ENCODE results near the gene CD52. TPM values are rescaled to one million over a fixed set of nuclear protein-coding genes. Genes with fewer than 3 reads are reported as not detected.
"Not testable (repeated sequence)": the region's sequence is repeated elsewhere in the genome, so short reads cannot be mapped to it uniquely, and the experiment has no call there.

Gene CD52
- total RNA-seq, 1 experiment from 2014 or later, result not detected

- no peak for DNase-seq
- H3K9me3 ChIP-seq, result no peaks in the 10 kb centered on the region
- no peaks in the 10 kb centered on the region for H3K36me3 ChIP-seq
- no peaks in the 10 kb centered on the region for H3K27me3 ChIP-seq
- no peak overlapping the region for H3K4me3 ChIP-seq
Observed at GRCh38 chr1:26314501-26314900, 3.3 kb upstream of the CD52 start.

GRCh38 chr1:26315874-26316850, 1.6 kb upstream of the CD52 start:
- no peaks in the 10 kb centered on the region for H3K9me3 ChIP-seq
- H3K36me3 ChIP-seq, result no peaks in the 10 kb centered on the region
- H3K4me3 ChIP-seq, result no peak overlapping the region
- no peak for DNase-seq
- H3K27me3 ChIP-seq, result no peaks in the 10 kb centered on the region

DNA sequence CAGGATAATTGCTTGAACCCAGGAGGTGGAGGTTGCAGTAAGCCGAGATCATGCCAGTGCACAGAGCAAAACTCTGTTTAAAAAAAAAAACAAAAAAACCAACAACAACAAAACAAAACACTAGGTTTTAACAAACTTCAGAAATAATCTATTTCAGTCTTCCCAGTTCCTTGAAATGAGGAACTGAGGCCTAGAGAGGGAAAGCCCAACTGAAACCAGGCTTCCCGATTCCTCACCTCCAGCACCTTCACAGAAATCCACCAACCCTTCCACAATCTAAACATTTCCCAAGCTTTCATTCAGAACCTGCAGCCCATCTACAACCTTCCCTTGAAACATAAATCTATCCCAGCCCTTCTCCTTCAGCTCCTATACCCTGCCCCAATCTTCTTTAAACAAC, 612 bp upstream of the CD52 start:
- no peak for DNase-seq
- Histone ChIP-seq H3K4me3 (no peak overlapping the region), H3K9me3 (no peaks in the 10 kb centered on the region), H3K27me3 (no peaks in the 10 kb centered on the region), H3K36me3 (no peaks in the 10 kb centered on the region)

DNA sequence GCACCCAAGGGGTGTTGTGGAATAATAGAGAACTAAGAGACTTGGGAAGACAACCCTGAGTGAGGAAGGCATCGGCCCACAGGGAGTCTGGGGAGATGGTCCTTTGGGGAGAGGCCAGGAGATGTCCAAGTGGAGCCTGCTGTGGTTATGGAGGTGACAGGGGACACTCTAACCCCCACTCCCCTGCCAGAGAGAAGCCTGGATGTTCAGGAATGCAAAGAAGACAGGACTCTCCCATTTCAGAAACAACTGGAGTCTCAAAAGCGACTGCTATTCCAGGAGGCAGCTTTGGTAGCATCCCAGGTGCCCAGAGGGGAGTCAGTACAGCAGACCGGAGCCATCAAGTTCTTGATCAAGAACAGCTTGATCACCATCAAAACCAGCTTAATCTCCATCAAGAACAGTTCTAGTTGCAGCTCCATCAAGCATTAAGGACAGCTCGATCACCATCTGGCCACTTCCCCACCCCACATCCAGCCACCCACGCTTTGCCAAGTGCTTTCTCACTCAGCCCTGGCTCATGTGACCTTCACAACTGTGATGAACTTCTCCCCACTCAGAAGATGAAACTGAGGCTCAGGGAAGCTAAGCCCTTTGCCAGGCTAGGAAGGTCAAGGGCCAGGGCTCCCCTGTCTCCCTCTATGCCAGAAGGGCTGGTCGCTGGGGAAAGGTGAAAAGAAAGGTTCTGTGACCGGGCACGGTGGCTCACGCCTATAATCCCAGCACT, 743 bp downstream of the CD52 start:
- Histone ChIP-seq H3K27me3 (no peaks in the 10 kb centered on the region), H3K9me3 (no peaks in the 10 kb centered on the region), H3K4me3 (no peak overlapping the region), H3K36me3 (no peaks in the 10 kb centered on the region)
- no peak for DNase-seq

GRCh38 chr1:26320896-26321295, 3.1 kb downstream of the CD52 start:
- H3K4me3 ChIP-seq, result no peak overlapping the region
- no peak for DNase-seq
- no peaks in the 10 kb centered on the region for H3K27me3 ChIP-seq
- no peaks in the 10 kb centered on the region for H3K36me3 ChIP-seq
- H3K9me3 ChIP-seq, result no peaks in the 10 kb centered on the region

- peak; percentile 78 for DNase-seq
- Histone ChIP-seq H3K4me3 (no peak overlapping the region), H3K9me3 (no peaks in the 10 kb centered on the region)
Observed at GRCh38 chr1:26321315-26322041, 3.7 kb downstream of the CD52 start.

DNA sequence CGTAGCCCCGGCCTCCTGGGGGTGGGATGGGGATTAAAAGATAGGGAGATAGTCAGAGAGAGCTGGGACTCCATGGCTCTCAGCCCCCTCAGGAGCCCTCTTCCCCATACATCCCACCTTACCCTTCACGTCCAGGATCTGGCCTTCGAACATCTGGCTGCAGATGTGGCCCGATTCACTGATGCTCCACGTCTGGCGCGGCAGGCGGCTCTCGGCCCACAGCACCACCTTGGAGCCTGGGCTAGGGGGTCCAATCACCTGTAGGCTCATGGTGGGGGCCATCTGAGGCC, 4.2 kb downstream of the CD52 start:
- Histone ChIP-seq H3K9me3 (no peaks in the 10 kb centered on the region), H3K27me3 (no peaks in the 10 kb centered on the region), H3K36me3 (no peaks in the 10 kb centered on the region), H3K4me3 (no peak overlapping the region)
- DNase-seq, result no peak

More at GRCh38 chr1:26321315-26322041, 3.7 kb downstream of the CD52 start:
- H3K36me3 ChIP-seq, result no peaks in the 10 kb centered on the region
- no peaks in the 10 kb centered on the region for H3K27me3 ChIP-seq

DNA sequence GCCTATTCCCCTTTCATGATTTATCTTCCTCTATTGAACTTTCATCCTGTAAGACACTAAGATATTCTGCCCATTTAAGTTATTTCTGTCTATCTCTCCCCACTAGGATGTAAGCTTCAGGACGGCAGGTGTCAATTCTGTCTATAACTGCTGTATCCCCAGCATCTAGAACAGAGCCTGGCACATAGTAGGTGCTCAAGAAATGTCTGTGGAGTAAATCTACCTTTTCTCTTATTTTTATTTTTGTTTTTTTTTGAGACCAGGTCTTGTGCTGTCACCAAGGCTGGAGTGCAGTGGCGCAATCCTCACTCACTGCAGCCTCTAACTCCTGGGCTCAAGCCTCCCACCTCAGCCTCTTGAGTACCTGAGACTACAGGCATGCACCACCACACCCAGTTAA, 5.6 kb downstream of the CD52 start:
- no peaks in the 10 kb centered on the region for H3K9me3 ChIP-seq
- no peaks in the 10 kb centered on the region for H3K36me3 ChIP-seq
- H3K4me3 ChIP-seq, result no peak overlapping the region
- H3K27me3 ChIP-seq, result no peaks in the 10 kb centered on the region
- no peak for DNase-seq

- Histone ChIP-seq H3K4me3 (no peak overlapping the region), H3K27me3 (no peaks in the 10 kb centered on the region), H3K36me3 (no peaks in the 10 kb centered on the region), H3K9me3 (no peaks in the 10 kb centered on the region)
- no peak for DNase-seq
Observed at GRCh38 chr1:26324550-26324949, 6.8 kb downstream of the CD52 start.

- Histone ChIP-seq H3K27me3 (no peaks in the 10 kb centered on the region), H3K4me3 (no peak overlapping the region), H3K36me3 (no peaks in the 10 kb centered on the region), H3K9me3 (no peaks in the 10 kb centered on the region)
- DNase-seq, result no peak
Observed at GRCh38 chr1:26327956-26328362, 10.2 kb downstream of the CD52 start.

DNA sequence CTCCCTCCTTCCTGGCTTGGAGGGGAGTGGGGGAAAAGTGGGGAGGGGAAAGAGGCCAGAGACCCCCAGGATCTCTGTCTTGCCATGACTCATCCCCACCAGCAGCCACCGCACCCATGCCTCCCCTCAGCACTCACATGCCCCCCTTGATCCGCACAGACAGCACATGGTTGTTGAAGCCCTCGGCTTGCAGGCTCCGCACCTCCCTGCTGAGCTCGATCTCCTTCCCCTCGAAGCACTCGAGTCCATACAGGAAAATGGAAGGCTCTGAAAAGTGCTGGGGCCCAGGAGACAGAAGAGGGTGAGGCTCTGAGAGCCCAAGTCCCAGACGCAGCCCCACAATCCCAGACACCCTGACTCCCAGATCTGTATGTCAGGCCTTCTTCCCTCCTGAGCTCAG, 10.8 kb downstream of the CD52 start:
- no peaks in the 10 kb centered on the region for H3K9me3 ChIP-seq
- no peaks in the 10 kb centered on the region for H3K27me3 ChIP-seq
- no peaks in the 10 kb centered on the region for H3K36me3 ChIP-seq
- no peak overlapping the region for H3K4me3 ChIP-seq
- DNase-seq, result no peak

GRCh38 chr1:26329380-26329779, 11.6 kb downstream of the CD52 start:
- DNase-seq, H3K36me3 ChIP-seq, H3K27me3 ChIP-seq, H3K4me3 ChIP-seq, H3K9me3 ChIP-seq: not testable (repeated sequence)

GRCh38 chr1:26330276-26330675, 12.5 kb downstream of the CD52 start:
- no peak for DNase-seq
- no peaks in the 10 kb centered on the region for H3K27me3 ChIP-seq
- H3K36me3 ChIP-seq, result no peaks in the 10 kb centered on the region
- no peak overlapping the region for H3K4me3 ChIP-seq
- H3K9me3 ChIP-seq, result no peaks in the 10 kb centered on the region

DNA sequence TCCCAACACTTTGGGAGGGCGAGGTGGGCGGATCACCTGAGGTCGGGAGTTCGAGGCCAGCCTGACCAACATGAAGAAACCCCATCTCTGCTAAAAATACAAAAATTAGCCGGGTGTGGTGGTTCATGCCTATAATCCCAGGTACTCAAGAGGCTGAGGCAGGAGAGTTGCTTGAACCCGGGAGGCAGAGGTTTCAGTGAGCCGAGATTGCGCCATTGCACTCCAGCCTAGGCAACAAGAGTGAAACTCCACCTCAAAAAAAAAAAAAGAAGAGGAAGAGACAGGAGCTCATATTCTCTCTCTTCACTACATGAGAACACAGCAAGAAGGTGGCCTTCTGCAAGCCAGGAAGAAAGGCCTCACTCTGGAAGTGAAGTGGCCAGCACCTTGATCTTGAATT, 15.6 kb downstream of the CD52 start:
- H3K27me3 ChIP-seq, DNase-seq, H3K9me3 ChIP-seq: not testable (repeated sequence)

DNA sequence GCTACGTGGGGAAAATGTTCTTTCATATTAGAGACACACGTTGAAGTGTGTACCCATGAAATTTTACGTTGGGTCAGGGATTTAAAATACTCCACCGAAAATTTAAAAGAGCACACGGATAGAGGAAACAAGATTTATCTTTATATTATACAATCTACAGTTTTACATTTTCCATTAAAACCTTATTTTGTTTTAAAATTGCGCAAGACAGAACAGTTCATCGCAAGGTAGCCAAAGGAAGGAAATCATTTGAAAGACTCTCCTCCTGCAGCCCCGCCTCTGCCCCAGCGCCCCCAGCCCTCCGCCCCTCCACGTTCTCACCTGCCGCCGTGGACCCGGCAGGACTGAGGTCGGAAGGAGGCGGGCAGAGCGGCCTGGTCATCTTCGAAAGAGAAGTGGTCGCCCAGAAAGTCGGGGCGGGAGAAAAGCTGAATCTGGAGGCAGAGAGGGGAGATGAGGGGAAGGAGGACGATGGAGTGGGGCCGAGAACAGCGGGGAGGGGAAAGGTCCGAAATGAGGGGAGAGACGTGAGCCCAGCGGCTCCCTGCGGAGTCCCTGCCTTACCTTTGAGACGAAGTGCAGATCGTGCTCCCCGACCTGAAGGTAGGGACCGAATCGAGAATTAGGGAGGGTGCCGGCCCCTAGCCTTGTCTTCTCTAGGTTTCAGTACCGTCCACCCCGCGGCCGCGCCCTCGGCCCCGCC, 18.2 kb downstream of the CD52 start:
- Histone ChIP-seq H3K4me3 (peak overlapping the region; percentile 40), H3K36me3 (no peaks in the 10 kb centered on the region), H3K27me3 (0 out of 2 replicates have a peak, but pooled peaks cover 2% of the 10 kb centered on the region), H3K9me3 (no peaks in the 10 kb centered on the region)
- no peak for DNase-seq

More for the DNA sequence above, 15.6 kb downstream of the CD52 start:
- not testable (repeated sequence) for H3K4me3 ChIP-seq, H3K36me3 ChIP-seq

DNA sequence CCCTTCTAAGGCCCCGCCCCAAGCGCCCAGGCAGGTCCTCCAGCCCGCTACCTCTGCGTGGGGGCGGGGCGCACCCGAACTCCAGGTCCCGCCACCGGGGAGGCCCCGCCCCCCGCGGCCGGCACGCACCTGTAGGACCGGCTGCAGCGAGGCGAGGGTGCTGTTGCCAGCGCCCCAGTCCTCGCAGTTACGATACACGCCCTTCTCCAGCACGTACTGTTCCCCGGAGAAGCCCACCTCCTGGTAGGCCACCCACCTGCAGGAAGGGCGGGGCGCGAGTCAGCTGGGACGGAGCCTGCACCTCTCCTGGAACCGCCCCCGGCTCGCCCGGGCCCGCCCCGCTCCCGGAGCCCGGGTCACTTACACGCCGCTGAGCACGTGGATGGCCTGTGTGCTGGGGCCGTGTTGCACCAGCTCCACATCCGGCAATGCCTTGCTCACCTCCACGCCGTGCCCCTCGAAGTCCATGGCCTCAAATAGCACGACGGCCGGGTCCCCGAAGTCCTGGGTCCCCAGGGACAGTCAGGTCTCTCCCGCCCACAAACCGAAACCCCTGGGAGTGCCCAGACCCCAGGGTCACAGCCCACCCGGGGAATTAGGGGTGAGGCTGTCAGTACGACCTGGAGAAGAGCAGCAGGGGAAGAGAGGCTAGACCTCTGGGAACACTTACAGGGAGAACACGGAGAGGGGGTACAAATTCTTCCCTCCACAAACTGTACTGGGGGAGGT, 18.9 kb downstream of the CD52 start:
- peak; percentile 61 for DNase-seq
- Histone ChIP-seq H3K9me3 (no peaks in the 10 kb centered on the region), H3K36me3 (no peaks in the 10 kb centered on the region), H3K27me3 (0 out of 2 replicates have a peak, but pooled peaks cover 2% of the 10 kb centered on the region), H3K4me3 (peak overlapping the region; percentile 40)
